Superior temporal gyrus (tissue), 1 donor: ENCODE results near the gene ARHGDIG.
"Not testable (repeated sequence)": the region's sequence is repeated elsewhere in the genome, so short reads cannot be mapped to it uniquely, and the experiment has no call there.

ENCODE experiments used
- DNase-seq: peaks from one replicate; pipeline ENCODE4 v3.0.0-alpha.2; 2016; ENCODE audit errors: extremely low spot score

ARHGDIG gene

GRCh38 chr16:280552-280951 lies at the start of gene ARHGDIG:
Gene ARHGDIG, plus strand, starts transcription at chr16:280591. Its CDS starts 90 bp downstream, at chr16:280681.
- DNase-seq = no peak

- DNase-seq = no peak
Measured at GRCh38 chr16:230949-231348, 49.4 kb upstream of the ARHGDIG start.

DNA sequence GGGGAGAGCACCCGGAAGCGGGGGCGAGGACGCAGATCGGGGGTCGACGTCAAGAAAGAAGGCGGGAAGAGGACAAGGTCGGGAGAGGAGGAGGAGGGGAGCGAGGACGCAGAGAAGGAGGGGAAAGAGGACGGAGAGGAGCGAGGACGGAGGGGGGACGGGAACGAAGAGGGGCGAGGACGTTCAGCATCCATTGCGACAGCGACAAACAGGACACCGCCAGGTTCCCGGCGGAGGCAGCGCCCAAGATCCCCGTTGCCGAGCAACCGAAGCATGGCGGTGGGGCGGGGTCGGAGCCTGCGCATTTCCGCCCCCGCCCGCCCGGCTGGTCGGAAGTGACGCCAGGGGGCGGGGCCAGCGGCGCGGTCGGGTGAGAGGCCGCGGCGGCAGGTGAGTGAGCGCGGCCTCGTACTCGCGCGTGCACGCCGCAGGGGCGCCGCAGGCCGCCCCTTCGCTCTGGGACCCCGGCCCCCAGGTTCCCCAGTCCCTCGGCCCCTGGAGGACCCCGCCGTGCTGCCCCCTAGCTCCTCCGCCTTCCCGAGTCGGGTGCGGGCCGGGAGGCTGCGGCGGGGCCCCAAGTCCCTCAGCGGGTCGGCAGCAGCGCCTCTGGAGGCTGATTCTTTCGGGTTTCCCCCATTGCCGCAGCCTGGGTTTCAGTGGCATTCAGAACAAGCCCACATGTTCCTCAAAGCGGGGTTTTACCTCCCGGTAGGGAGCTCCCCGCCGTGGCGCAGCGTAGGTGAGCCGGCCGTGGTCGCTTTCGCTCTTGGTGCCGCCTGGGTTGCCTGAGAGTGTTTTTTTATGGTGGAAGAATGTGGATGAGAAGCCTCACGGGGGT lies 45.7 kb upstream of the ARHGDIG start, which contains the start of gene FAM234A:
FAM234A (plus strand) TSS at position 354 of the 838 bp plus-strand sequence. CDS start 19,593 bp downstream, outside the sequence.
- peak; percentile 92 for DNase-seq

DNA sequence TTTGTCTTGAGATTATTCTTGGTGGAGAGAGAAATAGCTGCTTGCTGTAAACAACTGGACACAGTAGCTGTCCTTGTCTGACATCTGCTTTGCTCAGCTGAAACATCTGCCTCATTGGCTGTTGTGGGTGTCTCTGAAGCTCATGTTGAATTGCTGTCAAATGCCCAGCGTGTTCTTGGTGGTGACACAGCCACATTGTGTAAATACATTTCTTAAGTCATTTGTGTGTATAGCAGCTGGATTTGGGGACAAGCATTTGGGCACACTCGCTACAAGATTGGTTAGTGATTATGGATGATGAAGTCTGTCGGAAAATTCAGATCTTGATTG lies 40.5 kb upstream of the ARHGDIG start:
- DNase-seq = peak; percentile 66

- DNase-seq = no peak
Measured at GRCh38 chr16:240559-240958, 39.8 kb upstream of the ARHGDIG start.

DNA sequence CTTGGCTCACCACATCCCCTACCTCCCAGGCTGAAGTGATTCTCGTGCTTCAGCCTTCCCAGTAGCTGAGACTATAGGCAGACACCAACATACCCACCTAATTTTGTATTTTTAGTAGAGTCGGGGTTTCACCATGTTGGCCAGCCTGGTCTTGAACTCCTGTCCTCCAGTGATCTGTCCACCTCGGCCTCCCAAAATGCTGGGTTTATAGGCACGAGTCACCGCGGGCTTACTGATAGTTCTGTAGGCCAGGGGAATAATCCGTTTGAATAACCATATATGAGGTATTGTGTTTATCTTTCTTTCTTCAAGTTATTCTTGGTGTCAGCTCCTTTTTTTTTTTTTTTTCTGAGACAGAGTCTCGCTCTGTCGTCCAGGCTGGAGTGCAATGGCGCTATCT lies 38.1 kb upstream of the ARHGDIG start:
- DNase-seq = no peak

DNA sequence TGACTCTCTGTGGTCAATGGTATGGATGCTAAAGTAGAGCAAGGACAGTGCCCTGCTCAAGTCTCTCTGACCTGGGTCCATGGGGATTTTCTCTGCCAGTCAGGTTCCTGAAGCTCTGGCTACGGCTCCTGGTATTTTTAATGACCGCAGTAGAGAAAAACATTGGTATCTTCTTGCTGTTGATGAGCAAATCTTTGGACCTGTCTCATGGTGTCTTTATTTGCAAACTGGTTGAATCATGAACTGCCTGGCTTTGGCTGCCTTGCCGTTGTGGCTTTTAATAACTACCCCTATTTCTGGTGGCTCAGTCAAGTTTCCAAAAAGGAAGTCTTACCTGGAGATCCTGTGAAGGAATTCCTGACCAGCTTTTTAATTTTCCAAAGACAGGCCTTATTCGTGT lies 37.0 kb upstream of the ARHGDIG start:
- DNase-seq = no peak

DNA sequence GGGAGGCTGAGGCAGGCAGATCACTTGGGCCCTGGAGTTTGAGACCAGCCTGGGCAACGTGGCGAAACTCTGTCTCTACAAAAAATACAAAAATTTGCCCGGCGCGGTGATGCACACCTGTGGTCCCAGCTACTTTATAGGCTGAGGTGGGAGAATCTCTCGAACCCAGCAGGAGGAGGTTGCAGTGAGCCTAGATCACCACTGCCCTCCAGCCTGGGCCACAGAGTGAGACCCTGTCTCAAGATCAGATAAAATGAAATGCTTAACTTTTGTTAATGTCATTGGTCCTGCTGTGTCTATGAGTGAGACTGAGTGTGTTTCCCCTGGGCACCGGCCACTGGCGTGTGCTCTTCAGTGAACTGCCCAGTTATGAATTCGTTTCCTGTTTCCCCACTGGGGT lies 35.3 kb upstream of the ARHGDIG start:
- no peak for DNase-seq

DNA sequence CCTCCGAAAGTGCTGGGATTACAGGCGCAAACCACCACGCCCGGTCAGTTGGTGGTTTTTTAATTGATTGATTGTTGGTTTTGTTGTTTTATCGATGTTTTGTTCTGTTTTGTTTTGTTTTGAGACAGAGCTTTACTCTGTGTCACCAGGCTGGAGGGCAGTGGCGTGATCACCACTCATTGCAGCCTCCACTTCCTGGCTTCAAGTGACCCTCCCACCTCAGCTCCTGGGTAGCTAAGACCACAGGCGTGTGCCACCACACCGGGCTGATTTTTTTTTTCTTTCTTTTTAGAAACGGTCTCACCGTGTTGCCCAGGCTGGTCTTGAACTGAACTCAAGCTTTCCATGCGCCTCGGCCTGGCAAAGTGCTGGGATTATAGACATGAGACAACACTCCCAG lies 33.4 kb upstream of the ARHGDIG start:
- no peak for DNase-seq

DNA sequence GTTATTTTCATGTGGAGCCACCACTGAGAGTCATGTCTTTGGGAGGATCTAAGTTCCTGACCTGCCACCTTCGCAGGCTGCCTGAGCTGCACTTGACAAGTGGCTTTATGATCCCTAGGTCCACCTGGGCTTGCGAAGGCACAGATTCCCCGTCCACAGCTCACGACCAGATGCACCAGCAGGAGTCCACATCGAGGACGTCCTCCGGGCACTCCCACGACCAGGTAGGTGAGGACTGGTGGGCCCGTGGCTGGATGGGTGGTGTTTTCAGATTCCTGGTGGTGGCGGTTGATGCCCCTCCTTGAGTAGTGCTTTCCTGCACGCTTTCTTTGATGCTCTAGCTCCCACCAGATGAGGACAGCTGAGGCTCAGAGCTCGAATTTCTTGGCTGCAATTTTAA lies 31.0 kb upstream of the ARHGDIG start:
- DNase-seq = no peak

- DNase-seq = no peak
Measured at GRCh38 chr16:252366-253337, 27.7 kb upstream of the ARHGDIG start.

GRCh38 chr16:253833-254232 lies 26.6 kb upstream of the ARHGDIG start:
- DNase-seq = no peak

GRCh38 chr16:254461-254860 lies 25.9 kb upstream of the ARHGDIG start:
- no peak for DNase-seq

- DNase-seq = no peak
Measured at GRCh38 chr16:255183-255582, 25.2 kb upstream of the ARHGDIG start.

DNA sequence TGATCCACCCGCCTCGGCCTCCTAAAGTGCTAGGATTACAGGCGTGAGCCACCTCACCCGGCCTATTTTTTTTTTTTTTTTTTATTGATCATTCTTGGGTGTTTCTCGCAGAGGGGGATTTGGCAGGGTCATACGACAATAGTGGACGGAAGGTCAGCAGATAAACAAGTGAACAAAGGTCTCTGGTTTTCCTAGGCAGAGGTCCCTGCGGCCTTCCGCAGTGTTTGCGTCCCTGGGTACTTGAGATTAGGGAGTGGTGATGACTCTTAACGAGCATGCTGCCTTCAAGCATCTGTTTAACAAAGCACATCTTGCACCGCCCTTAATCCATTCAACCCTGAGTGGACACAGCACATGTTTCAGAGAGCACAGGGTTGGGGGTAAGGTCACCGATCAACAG lies 22.3 kb upstream of the ARHGDIG start:
- not testable (repeated sequence) for DNase-seq

DNA sequence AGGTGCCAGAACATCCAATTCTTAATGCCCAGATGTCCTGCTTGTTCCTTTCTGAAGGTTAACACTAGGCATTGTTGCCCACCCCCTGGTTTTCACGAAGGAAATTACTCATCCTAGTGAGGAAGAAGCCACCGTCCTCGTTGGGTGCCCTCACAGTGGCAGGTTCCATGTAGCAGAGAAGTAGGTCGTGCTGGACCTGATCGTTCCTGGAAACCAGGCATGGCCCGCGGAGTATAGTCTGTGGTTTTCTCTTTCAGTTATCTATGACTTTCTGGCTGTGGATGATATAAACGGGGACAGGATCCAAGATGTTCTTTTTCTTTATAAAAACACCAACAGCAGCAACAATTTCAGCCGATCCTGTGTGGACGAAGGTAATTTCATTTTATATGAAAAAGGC lies 21.2 kb upstream of the ARHGDIG start:
- DNase-seq = no peak

DNA sequence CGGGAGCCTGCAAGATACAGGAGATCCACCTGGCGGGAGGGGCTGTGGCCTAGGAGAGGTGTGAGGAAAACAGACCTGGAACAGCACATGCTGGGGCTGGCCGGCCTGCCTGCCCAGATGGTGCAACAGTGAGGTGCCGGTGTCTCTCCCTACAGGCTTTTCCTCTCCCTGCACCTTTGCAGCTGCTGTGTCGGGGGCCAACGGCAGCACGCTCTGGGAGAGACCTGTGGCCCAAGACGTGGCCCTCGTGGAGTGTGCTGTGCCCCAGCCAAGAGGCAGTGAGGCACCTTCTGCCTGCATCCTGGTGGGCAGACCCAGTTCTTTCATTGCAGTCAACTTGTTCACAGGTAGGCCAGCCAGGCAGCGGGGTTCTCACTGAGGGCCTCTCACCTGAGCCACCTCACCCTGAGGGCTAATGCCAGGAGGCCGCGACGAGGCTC lies 20.6 kb upstream of the ARHGDIG start:
- DNase-seq = no peak

- no peak for DNase-seq
Measured at GRCh38 chr16:260326-260725, 20.1 kb upstream of the ARHGDIG start.

- no peak for DNase-seq
Measured at GRCh38 chr16:261031-261691, 19.2 kb upstream of the ARHGDIG start.

- DNase-seq = no peak
Measured at GRCh38 chr16:262121-262745, 18.2 kb upstream of the ARHGDIG start.

GRCh38 chr16:263182-263774 lies 17.1 kb upstream of the ARHGDIG start:
- no peak for DNase-seq
